HEK293 (cell line): Measurements from ENCODE around the gene ARMC10.

Experiments
- CTCF ChIP-seq: fragments of 450-650 bp; formaldehyde crosslinking; IDR thresholded peaks from 2 replicates; pipeline ENCODE4 v1.5.1; 2016; ENCODE audit warnings: missing biosample characterization, missing genetic modification characterization
- SETDB1 ChIP-seq: IDR thresholded peaks from one replicate; pipeline ENCODE4 v1.6.1; 2017; ENCODE audit warnings: mild to moderate bottlenecking, low read length, moderate library complexity, mixed read lengths; ENCODE audit not compliant: insufficient read length
- SP7 ChIP-seq: fragments of 450-650 bp; formaldehyde crosslinking; IDR thresholded peaks from 2 replicates; pipeline ENCODE4 v1.5.1; 2016; ENCODE audit warnings: missing biosample characterization, missing genetic modification characterization
- TRIM28 ChIP-seq: IDR thresholded peaks from 2 replicates; pipeline ENCODE4 v1.6.1; 2011; ENCODE audit warnings: low read length, control low read depth, borderline replicate concordance
- ZBTB8A ChIP-seq: fragments of 450-650 bp; formaldehyde crosslinking; IDR thresholded peaks from 2 replicates; pipeline ENCODE4 v1.5.1; 2016; ENCODE audit warnings: missing biosample characterization, missing genetic modification characterization
- ZNF16 ChIP-seq: fragments of 450-650 bp; formaldehyde crosslinking; IDR thresholded peaks from 2 replicates; pipeline ENCODE4 v1.5.1; 2016; ENCODE audit warnings: low read depth, missing biosample characterization, missing genetic modification characterization
- ZNF18 ChIP-seq: fragments of 450-650 bp; formaldehyde crosslinking; IDR thresholded peaks from 2 replicates; pipeline ENCODE4 v1.5.1; 2016; ENCODE audit warnings: missing biosample characterization, missing genetic modification characterization
- ZNF248 ChIP-seq: fragments of 450-650 bp; formaldehyde crosslinking; IDR thresholded peaks from 2 replicates; pipeline ENCODE4 v1.5.1; 2017; ENCODE audit warnings: missing biosample characterization, missing genetic modification characterization
- ZNF274 ChIP-seq, 2 experiments: fragments of 200-500 bp in 1 of 2; fragments of 450-650 bp in 1 of 2; sonication (Bioruptor generic) in 1 of 2; formaldehyde crosslinking in 1 of 2; IDR thresholded peaks; 2 replicates each; pipeline versions ENCODE4 v1.5.1 to v1.6.1; 2014 to 2016; ENCODE audit warnings: borderline replicate concordance in 1 of 2, inconsistent platforms in 1 of 2, low read length in 1 of 2, missing biosample characterization in 1 of 2, missing genetic modification characterization in 1 of 2
- ZNF302 ChIP-seq: fragments of 450-650 bp; formaldehyde crosslinking; IDR thresholded peaks from 2 replicates; pipeline ENCODE4 v1.5.1; 2016; ENCODE audit warnings: missing biosample characterization, missing genetic modification characterization, low read depth
- ZNF398 ChIP-seq: fragments of 450-650 bp; formaldehyde crosslinking; IDR thresholded peaks from 2 replicates; pipeline ENCODE4 v1.5.1; 2017; ENCODE audit warnings: missing biosample characterization, missing genetic modification characterization
- ZNF423 ChIP-seq: fragments of 450-650 bp; formaldehyde crosslinking; IDR thresholded peaks from 2 replicates; pipeline ENCODE4 v1.5.1; 2016; ENCODE audit warnings: missing biosample characterization, missing genetic modification characterization
- ZSCAN30 ChIP-seq: fragments of 450-650 bp; IDR thresholded peaks from 2 replicates; pipeline ENCODE4 v1.5.1; 2018; ENCODE audit warnings: missing biosample characterization, mild to moderate bottlenecking, missing genetic modification characterization, moderate library complexity

- TF ChIP-seq ZBTB8A (tag by site-specific recombination) (no peak), ZNF16 (no peak), ZNF248 (tag by site-specific recombination) (no peak), ZNF274 (IDR thresholded peaks at IDR 0.05; ENCODE audit: low read length) (no peak), ZNF274 (tag by site-specific recombination; IDR thresholded peaks at IDR 0.05; ENCODE audit: borderline replicate concordance) (no peak), CTCF (tag by site-specific recombination) (no peak), ZSCAN30 (no peak), ZNF18 (tag by site-specific recombination) (no peak), ZNF423 (tag by site-specific recombination) (no peak), SP7 (tag by site-specific recombination) (no peak), ZNF302 (tag by site-specific recombination) (no peak), ZNF398 (no peak), SETDB1 (no peak), TRIM28 (no peak)
These were observed 39.7 kb downstream of the ARMC10 start for GRCh38 chr7:103114576-103115008.
